Mesendoderm (in vitro differentiated cells): ENCODE results near the gene STAG2.
"Not testable (repeated sequence)": the region's sequence is repeated elsewhere in the genome, so short reads cannot be mapped to it uniquely, and the experiment has no call there.

ENCODE experiments used
- DNase-seq: peaks from one replicate; pipeline ENCODE4 v3.0.0; 2013
- H2AK5ac ChIP-seq: 2 replicates; pipeline ENCODE4 v1.6.1; 2013; ENCODE audit warnings: low read length, inconsistent platforms
- H2BK120ac ChIP-seq: 2 replicates; pipeline ENCODE4 v1.6.1; 2013; ENCODE audit warnings: low read depth, mild to moderate bottlenecking, low read length, moderate library complexity, mixed read lengths
- H2BK15ac ChIP-seq: replicated peaks from 2 replicates; pipeline ENCODE4 v1.6.1; 2013; ENCODE audit warnings: low read depth, mild to moderate bottlenecking, moderate library complexity
- H2BK5ac ChIP-seq: 2 replicates; pipeline ENCODE4 v1.6.1; 2013; ENCODE audit warnings: low read length, inconsistent platforms
- H3K18ac ChIP-seq: 2 replicates; pipeline ENCODE4 v1.6.1; 2013; ENCODE audit warnings: mild to moderate bottlenecking, low read length, mixed read lengths
- H3K23ac ChIP-seq: one replicate; pipeline ENCODE4 v1.6.1; 2013; ENCODE audit warnings: low read length
- H3K27ac ChIP-seq: 2 replicates; pipeline ENCODE4 v1.5.1; 2013; ENCODE audit warnings: low read depth, mild to moderate bottlenecking, inconsistent platforms, low read length, moderate library complexity
- H3K27me3 ChIP-seq: 2 replicates; pipeline ENCODE4 v1.6.1; 2013; ENCODE audit warnings: low read length, control low read depth, mild to moderate bottlenecking, inconsistent platforms; ENCODE audit not compliant: insufficient read depth, poor library complexity
- H3K36me3 ChIP-seq: 2 replicates; pipeline ENCODE4 v1.6.1; 2013; ENCODE audit warnings: low read length, inconsistent platforms; ENCODE audit not compliant: control insufficient read depth, insufficient read depth
- H3K4ac ChIP-seq: one replicate; pipeline ENCODE4 v1.6.1; 2013; ENCODE audit warnings: low read depth, mild to moderate bottlenecking, low read length, moderate library complexity
- H3K4me1 ChIP-seq: 2 replicates; pipeline ENCODE4 v1.6.1; 2013; ENCODE audit warnings: low read depth, low read length, inconsistent platforms; ENCODE audit not compliant: control insufficient read depth
- H3K4me2 ChIP-seq: 2 replicates; pipeline ENCODE4 v1.6.1; 2013; ENCODE audit warnings: low read length
- H3K4me3 ChIP-seq: 2 replicates; pipeline ENCODE4 v1.5.1; 2013; ENCODE audit warnings: mild to moderate bottlenecking, low read length
- H3K56ac ChIP-seq: one replicate; pipeline ENCODE4 v1.6.1; 2013; ENCODE audit warnings: low read length
- H3K79me1 ChIP-seq: 2 replicates; pipeline ENCODE4 v1.6.1; 2013; ENCODE audit warnings: low read length, inconsistent platforms
- H3K79me2 ChIP-seq: 2 replicates; pipeline ENCODE4 v1.6.1; 2013; ENCODE audit warnings: mild to moderate bottlenecking, low read length; ENCODE audit not compliant: control insufficient read depth, insufficient read depth
- H3K9ac ChIP-seq: 2 replicates; pipeline ENCODE4 v1.6.1; 2013; ENCODE audit warnings: low read length, inconsistent platforms
- H4K5ac ChIP-seq: one replicate; pipeline ENCODE4 v1.6.1; 2013; ENCODE audit warnings: low read length
- H4K8ac ChIP-seq: one replicate; pipeline ENCODE4 v1.6.1; 2013; ENCODE audit warnings: low read depth, mild to moderate bottlenecking, control low read depth, low read length, moderate library complexity
- WGBS: extraction: QIAGEN DNeasy Blood & Tissue Kit; methylation state at CpG from one replicate; pipeline ENCODE4 v1.1.7; 2013; ENCODE audit warnings: low lambda C conversion rate, missing lambda C conversion rate; ENCODE audit not compliant: insufficient coverage; ENCODE audit errors: extremely low coverage; 5-methylcytosine and 5-hydroxymethylcytosine counted together

The STAG2 gene

DNA sequence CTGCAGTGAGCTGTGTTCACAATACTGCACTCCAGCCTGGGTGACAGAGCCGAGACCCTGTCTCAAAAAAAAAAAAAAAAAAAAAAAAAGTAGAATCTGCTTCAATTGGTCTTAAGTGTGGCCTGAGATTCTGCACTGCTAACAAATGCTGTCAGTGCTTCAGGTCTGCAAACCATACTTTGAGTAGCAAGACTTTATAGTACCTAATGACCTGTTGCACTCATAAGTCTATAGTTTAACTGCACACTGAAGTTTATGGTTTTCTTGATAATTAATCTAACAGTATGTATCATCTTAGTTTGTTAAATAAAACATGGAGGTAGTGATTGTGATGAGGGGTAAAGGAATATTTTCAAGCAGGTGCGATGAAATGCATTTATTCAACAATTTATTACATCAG lies 135.6 kb downstream of the STAG2 start:
- Histone ChIP-seq H2BK15ac (no peak overlapping the region), H3K27me3 (no peaks in the 10 kb centered on the region), H3K4ac (no peak overlapping the region), H3K27ac (no peak overlapping the region), H4K5ac (no peak overlapping the region), H3K79me1 (no peaks in the 10 kb centered on the region), H3K4me2 (no peak overlapping the region), H3K18ac (no peak overlapping the region), H3K23ac (no peak overlapping the region), H3K4me3 (no peak overlapping the region), H2BK5ac (no peak overlapping the region), H3K9ac (no peak overlapping the region), H2AK5ac (no peak overlapping the region), H2BK120ac (no peak overlapping the region), H3K4me1 (no peaks in the 10 kb centered on the region), H3K79me2 (no peaks in the 10 kb centered on the region), H3K56ac (no peak overlapping the region), H4K8ac (no peak overlapping the region), H3K36me3 (no peaks in the 10 kb centered on the region)
- WGBS = 100% methylated on average over 1 of the region's 2 CpGs
- no peak for DNase-seq

DNA sequence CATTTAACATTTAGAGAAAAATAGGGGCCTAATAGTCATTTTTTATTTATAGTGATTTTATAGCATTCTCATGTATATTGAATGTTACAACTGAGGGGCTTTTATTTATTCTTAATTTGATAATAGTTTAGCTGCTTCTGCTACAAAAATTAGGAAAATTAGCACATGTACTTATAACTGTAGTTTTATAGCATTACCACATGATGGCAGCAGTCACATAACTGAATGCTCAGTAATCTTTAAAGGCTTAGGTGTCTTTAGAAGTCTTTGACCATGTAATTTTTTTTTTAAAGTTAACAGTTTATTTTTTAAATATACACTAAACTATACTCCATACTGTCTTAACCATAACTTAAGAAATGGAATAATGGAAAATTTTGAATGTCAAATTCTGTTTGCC lies 136.6 kb downstream of the STAG2 start:
- no peak overlapping the region for H2BK120ac ChIP-seq
- no peak overlapping the region for H2BK15ac ChIP-seq
- H4K5ac ChIP-seq = no peak overlapping the region
- H3K4me2 ChIP-seq = no peak overlapping the region
- no peaks in the 10 kb centered on the region for H3K79me2 ChIP-seq
- no peak overlapping the region for H3K27ac ChIP-seq
- no peak overlapping the region for H3K23ac ChIP-seq
- H3K4ac ChIP-seq = no peak overlapping the region
- H3K4me1 ChIP-seq = no peaks in the 10 kb centered on the region
- H2BK5ac ChIP-seq = no peak overlapping the region
- H2AK5ac ChIP-seq = no peak overlapping the region
- peak; percentile 13 for DNase-seq
- H3K9ac ChIP-seq = no peak overlapping the region
- no peaks in the 10 kb centered on the region for H3K36me3 ChIP-seq
- no peak overlapping the region for H3K4me3 ChIP-seq
- H3K27me3 ChIP-seq = no peaks in the 10 kb centered on the region
- H3K79me1 ChIP-seq = no peaks in the 10 kb centered on the region
- H4K8ac ChIP-seq = no peak overlapping the region
- no peak overlapping the region for H3K18ac ChIP-seq
- no peak overlapping the region for H3K56ac ChIP-seq

DNA sequence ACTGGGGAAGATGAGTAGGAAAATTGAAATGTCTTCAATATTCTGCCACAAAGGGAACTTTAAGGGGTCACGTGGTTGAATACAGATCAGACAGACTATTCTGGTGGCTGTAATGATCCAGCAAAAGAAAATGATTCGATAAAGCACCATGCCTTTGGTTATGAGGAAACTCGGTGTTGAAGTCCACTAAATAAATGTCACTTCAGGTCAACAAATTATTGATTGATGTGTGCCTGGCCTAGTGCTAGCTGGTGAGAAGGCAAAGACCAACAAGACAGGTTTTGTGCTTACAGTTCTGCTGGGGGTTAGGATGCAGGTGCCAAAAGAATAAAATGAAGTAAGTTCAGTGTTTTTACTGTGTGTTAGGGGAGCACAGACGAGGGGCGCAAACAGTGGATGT lies 142.5 kb downstream of the STAG2 start:
- no peaks in the 10 kb centered on the region for H3K79me2 ChIP-seq
- no peak overlapping the region for H3K4me3 ChIP-seq
- H3K23ac ChIP-seq = no peak overlapping the region
- no peak overlapping the region for H3K4ac ChIP-seq
- no peak overlapping the region for H4K5ac ChIP-seq
- H3K4me2 ChIP-seq = no peak overlapping the region
- no peaks in the 10 kb centered on the region for H3K79me1 ChIP-seq
- H4K8ac ChIP-seq = no peak overlapping the region
- H3K27me3 ChIP-seq = no peaks in the 10 kb centered on the region
- no peak overlapping the region for H2AK5ac ChIP-seq
- DNase-seq = no peak
- H2BK120ac ChIP-seq = no peak overlapping the region
- H3K27ac ChIP-seq = no peak overlapping the region
- no CpG with 5 or more reads among the region's 5 CpGs for WGBS
- no peaks in the 10 kb centered on the region for H3K36me3 ChIP-seq
- no peak overlapping the region for H3K18ac ChIP-seq
- H3K9ac ChIP-seq = no peak overlapping the region
- H3K56ac ChIP-seq = no peak overlapping the region
- H2BK15ac ChIP-seq = no peak overlapping the region
- no peak overlapping the region for H2BK5ac ChIP-seq
- no peaks in the 10 kb centered on the region for H3K4me1 ChIP-seq

DNA sequence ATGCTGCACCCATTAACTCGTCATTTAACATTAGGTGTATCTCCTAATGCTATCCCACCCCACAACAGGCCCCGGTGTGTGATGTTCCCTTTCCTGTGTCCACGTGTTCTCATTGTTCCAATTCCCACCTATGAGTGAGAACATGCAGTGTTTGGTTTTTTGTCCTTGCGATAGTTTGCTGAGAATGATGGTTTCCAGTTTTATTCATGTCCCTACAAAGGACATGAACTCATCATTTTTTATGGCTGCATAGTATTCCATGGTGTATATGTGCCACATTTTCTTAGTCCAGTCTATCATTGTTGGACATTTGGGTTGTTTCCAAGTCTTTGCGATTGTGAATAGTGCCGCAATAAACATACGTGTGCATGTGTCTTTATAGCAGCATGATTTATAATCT lies 143.0 kb downstream of the STAG2 start:
- not testable (repeated sequence) for H3K27ac ChIP-seq, H3K4me2 ChIP-seq, H2AK5ac ChIP-seq, H3K27me3 ChIP-seq, H3K79me1 ChIP-seq, H4K5ac ChIP-seq, H3K4ac ChIP-seq, H3K4me3 ChIP-seq, H3K23ac ChIP-seq, H3K36me3 ChIP-seq, H3K9ac ChIP-seq, H3K18ac ChIP-seq, H3K4me1 ChIP-seq, DNase-seq, H2BK15ac ChIP-seq, H3K56ac ChIP-seq, H2BK5ac ChIP-seq, H4K8ac ChIP-seq, H3K79me2 ChIP-seq, H2BK120ac ChIP-seq
- WGBS = no CpG with 5 or more reads among the region's 7 CpGs

DNA sequence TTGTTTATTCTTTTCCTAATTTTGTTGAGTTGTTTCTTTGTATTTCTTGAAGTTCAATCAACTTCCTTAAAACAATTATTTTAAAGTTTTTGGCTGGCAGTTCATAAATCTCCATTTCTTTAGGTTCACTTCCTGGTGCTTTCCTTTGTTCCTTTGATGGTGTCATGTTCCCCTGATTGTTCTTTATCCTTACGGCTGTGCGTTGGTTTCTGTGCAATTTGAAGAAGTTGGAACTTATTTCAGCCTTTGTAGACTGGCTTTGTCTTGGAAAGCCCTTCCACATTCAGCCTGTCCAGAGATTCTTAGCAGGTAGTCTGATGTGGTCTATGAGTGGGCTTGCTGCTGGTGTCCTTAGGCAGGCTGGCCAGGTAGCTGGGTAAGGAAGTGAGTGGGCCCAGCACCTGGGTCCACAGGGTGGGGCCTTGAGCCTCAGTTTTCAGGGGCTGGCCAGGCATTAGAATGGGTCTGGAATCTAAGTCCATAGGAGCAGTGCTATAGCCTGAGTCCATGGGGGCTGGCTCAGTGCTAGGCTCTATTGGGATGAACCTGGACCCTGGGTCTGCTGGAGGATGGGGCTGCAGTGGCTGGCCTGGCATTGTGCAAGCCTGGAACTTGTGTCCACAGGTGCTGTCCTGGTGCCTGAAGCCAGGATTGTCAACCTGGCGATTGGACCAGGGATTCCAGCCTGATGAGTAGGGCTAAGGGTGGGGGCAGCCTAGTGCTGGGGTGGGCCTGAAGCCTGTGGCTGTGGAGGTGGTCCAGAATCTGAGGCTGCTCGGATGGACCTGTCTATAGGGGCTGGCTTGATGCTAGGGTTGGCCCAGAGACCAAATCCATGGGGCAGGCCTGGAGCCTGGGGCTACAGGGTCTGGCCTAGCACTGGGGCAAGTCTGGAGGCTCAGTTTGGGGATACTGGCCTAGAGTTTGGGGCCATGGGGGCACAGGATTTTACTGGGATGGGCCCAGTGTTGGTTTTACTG lies 152.4 kb downstream of the STAG2 start:
- no CpG with 5 or more reads among the region's 4 CpGs for WGBS

DNA sequence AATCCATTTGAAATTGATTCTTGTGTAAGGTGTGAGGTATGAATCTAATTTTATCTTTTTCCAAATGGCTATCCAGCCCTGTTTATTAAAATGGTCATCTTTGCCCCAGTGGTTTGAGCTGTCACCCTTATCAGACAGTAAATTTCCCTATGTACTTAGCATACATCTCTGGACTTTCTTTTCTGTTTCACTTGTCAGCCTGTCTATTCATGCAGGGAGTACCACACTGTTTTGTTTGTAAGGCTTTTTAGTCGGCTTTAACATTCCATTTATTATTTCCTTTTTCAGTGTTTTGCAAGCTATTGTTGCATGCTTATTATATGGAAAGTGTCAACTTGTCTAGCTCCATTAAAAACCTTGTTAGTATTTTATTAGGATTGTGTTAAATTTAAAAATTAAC lies 155.8 kb downstream of the STAG2 start:
- Histone ChIP-seq H3K79me1 (no peaks in the 10 kb centered on the region), H3K4ac (no peak overlapping the region), H3K4me3 (no peak overlapping the region), H3K4me1 (no peaks in the 10 kb centered on the region), H3K79me2 (no peaks in the 10 kb centered on the region), H3K4me2 (no peak overlapping the region), H3K23ac (no peak overlapping the region), H3K9ac (no peak overlapping the region), H3K36me3 (no peaks in the 10 kb centered on the region), H3K18ac (no peak overlapping the region), H3K56ac (no peak overlapping the region), H3K27ac (no peak overlapping the region), H2BK15ac (no peak overlapping the region), H2BK5ac (no peak overlapping the region), H2AK5ac (no peak overlapping the region), H4K5ac (no peak overlapping the region), H3K27me3 (no peaks in the 10 kb centered on the region), H4K8ac (no peak overlapping the region), H2BK120ac (no peak overlapping the region)
- whole genome bisulfite sequencing = no CpG with 5 or more reads among the region's 1 CpG
- DNase-seq = no peak

More for the DNA sequence above, 152.4 kb downstream of the STAG2 start:
- H3K27ac ChIP-seq = no peak overlapping the region
- no peak overlapping the region for H3K4ac ChIP-seq
- no peaks in the 10 kb centered on the region for H3K27me3 ChIP-seq
- H4K5ac ChIP-seq = no peak overlapping the region
- no peak overlapping the region for H3K56ac ChIP-seq
- no peaks in the 10 kb centered on the region for H3K79me1 ChIP-seq
- no peaks in the 10 kb centered on the region for H3K4me1 ChIP-seq
- H3K79me2 ChIP-seq = no peaks in the 10 kb centered on the region
- H2BK5ac ChIP-seq = no peak overlapping the region
- H2BK120ac ChIP-seq = no peak overlapping the region
- no peak overlapping the region for H3K18ac ChIP-seq
- no peak overlapping the region for H4K8ac ChIP-seq
- no peak for DNase-seq
- no peak overlapping the region for H3K4me3 ChIP-seq
- H2AK5ac ChIP-seq = no peak overlapping the region
- no peaks in the 10 kb centered on the region for H3K36me3 ChIP-seq
- H3K9ac ChIP-seq = no peak overlapping the region
- no peak overlapping the region for H2BK15ac ChIP-seq
- H3K23ac ChIP-seq = no peak overlapping the region
- no peak overlapping the region for H3K4me2 ChIP-seq
